Ishikawa (cell line): ENCODE data around the gene MGAT5B.

Experiments used
- CEBPB ChIP-seq: IDR thresholded peaks from 2 replicates; pipeline ENCODE4 v1.6.1; 2012
- CREB1 ChIP-seq: IDR thresholded peaks from 2 replicates; pipeline ENCODE4 v1.6.1; 2012; ENCODE audit warnings: low read depth
- EGR1 ChIP-seq: IDR thresholded peaks from 2 replicates; pipeline ENCODE4 v1.6.1; 2012
- EP300 ChIP-seq: IDR thresholded peaks from 2 replicates; pipeline ENCODE4 v1.6.1; 2012; ENCODE audit warnings: borderline replicate concordance
- FOXM1 ChIP-seq: IDR thresholded peaks from 2 replicates; pipeline ENCODE4 v1.6.1; 2012; ENCODE audit warnings: low read depth, borderline replicate concordance
- NFIC ChIP-seq: IDR thresholded peaks from 2 replicates; pipeline ENCODE4 v1.6.1; 2012
- RAD21 ChIP-seq: IDR thresholded peaks from 2 replicates; pipeline ENCODE4 v1.6.1; 2012; ENCODE audit warnings: low read depth
- REST ChIP-seq: IDR thresholded peaks from 2 replicates; pipeline ENCODE4 v1.6.1; 2012; ENCODE audit warnings: low read depth, mild to moderate bottlenecking
- TAF1 ChIP-seq: IDR thresholded peaks from 2 replicates; pipeline ENCODE4 v1.6.1; 2012; ENCODE audit warnings: low read depth, mild to moderate bottlenecking
- TCF12 ChIP-seq: IDR thresholded peaks from 2 replicates; pipeline ENCODE4 v1.6.1; 2012; ENCODE audit warnings: low read depth
- TEAD4 ChIP-seq: IDR thresholded peaks from 2 replicates; pipeline ENCODE4 v1.6.1; 2012
- YY1 ChIP-seq: IDR thresholded peaks from 2 replicates; pipeline ENCODE4 v1.6.1; 2012; ENCODE audit warnings: low read depth
- ZBTB7A ChIP-seq: IDR thresholded peaks from 2 replicates; pipeline ENCODE4 v1.6.1; 2012; ENCODE audit warnings: low read depth
- TF ChIP-seq, protein P1 (sequence below): IDR thresholded peaks from 2 replicates; pipeline ENCODE4 v1.6.1; 2012
- TF ChIP-seq, protein P2 (sequence below): IDR thresholded peaks from 2 replicates; pipeline ENCODE4 v1.6.1; 2012

The MGAT5B gene

DNA sequence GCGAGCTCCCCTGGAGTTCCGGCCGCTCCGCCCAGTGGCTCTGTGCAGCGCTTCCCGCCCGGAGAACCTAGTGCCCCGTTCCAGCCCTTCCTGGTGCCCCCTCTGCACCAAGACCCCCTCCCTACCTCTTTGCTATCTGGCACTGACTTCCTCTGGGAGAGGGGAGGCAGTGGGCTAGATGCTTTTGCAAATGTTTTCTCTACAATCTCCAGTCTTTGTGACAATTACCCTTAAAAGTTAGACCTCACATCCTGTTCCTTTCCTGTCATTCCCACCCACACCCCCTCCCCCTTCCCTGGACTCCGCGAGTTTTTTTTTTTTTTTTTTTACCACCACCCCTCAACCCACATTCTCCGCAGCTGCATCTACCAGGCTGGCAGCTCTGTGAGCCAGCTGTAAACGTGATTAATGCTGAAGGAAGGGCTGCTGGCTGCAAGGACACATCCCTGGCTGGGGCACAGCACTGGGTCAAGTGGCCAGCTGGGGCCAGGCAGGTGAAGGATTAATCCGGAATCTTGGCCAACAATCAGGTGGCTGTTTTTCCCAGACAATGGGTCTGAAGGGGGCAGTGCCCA, 101.5 kb downstream of the MGAT5B start:
- TF ChIP-seq TEAD4 (no peak), YY1 (no peak), CREB1 (no peak)

- TF ChIP-seq, protein P1, sequence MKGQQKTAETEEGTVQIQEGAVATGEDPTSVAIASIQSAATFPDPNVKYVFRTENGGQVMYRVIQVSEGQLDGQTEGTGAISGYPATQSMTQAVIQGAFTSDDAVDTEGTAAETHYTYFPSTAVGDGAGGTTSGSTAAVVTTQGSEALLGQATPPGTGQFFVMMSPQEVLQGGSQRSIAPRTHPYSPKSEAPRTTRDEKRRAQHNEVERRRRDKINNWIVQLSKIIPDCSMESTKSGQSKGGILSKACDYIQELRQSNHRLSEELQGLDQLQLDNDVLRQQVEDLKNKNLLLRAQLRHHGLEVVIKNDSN = no peak
- TF ChIP-seq ZBTB7A = no peak
- TF ChIP-seq, protein P2, sequence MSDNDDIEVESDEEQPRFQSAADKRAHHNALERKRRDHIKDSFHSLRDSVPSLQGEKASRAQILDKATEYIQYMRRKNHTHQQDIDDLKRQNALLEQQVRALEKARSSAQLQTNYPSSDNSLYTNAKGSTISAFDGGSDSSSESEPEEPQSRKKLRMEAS = no peak
- no peak for TF ChIP-seq CREB1
- TF ChIP-seq NFIC = no peak
- TF ChIP-seq RAD21 = no peak
- no peak for TF ChIP-seq TEAD4
- TF ChIP-seq FOXM1 = no peak
- no peak for TF ChIP-seq CEBPB
Observed at GRCh38 chr17:76972046-76972641, 103.9 kb downstream of the MGAT5B start.

DNA sequence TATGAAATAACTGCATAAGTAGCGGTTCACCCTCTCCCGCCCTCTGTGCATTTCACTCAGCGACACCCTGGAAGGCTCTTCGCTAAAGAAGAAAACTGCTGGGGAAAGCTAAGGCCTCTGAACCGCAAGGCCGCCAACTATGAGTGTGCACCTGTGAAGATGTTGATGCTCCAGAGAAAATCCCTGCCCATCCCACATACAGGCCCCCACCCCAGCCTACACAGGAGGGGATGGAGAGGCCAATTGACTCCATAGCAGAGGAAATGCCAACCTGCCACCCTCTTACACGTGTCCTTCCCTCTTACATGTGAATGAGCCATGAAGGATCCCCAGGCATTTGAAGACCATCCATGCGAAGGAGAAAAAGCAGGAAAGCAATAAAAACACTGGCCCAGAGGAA, 104.8 kb downstream of the MGAT5B start:
- no peak for TF ChIP-seq TEAD4

DNA sequence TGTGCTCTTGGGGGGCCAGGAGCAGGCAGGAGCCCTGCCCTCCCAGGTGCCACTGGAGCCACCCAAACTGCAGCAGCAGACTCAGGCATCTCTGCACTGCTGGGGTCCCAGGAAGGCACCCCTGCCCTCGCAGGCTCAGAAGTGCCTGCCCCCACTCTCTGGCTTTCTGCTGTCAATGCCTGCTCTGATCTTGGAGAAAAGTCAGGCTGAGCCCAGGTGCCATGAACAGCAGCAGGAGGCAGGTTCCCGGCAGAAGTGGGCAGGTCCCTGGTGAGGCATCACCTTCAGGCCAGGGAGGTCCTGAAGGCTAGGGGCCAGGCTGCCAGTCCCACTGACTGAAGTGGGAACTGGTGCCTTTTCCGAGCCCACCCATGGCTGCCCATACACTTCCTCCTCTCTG, 106.5 kb downstream of the MGAT5B start:
- TF ChIP-seq EP300 = no peak
- no peak for TF ChIP-seq EGR1
- TF ChIP-seq CEBPB = no peak
- TF ChIP-seq NFIC = no peak
- no peak for TF ChIP-seq TCF12
- TF ChIP-seq, protein P1 = no peak
- TF ChIP-seq ZBTB7A = no peak
- TF ChIP-seq, protein P2 = no peak
- TF ChIP-seq FOXM1 = no peak
- TF ChIP-seq RAD21 = no peak
- TF ChIP-seq REST = no peak
- TF ChIP-seq TEAD4 = no peak
- TF ChIP-seq CREB1 = no peak
- TF ChIP-seq TAF1 = no peak
- TF ChIP-seq YY1 = no peak

GRCh38 chr17:76981545-76982295, 113.5 kb downstream of the MGAT5B start:
- TF ChIP-seq TAF1 = no peak
- no peak for TF ChIP-seq NFIC
- TF ChIP-seq CREB1 = no peak
- TF ChIP-seq, protein P1 = no peak
- TF ChIP-seq, protein P2 = no peak
- TF ChIP-seq TCF12 = no peak
- TF ChIP-seq FOXM1 = no peak
- no peak for TF ChIP-seq ZBTB7A
- no peak for TF ChIP-seq EGR1
- TF ChIP-seq CEBPB = no peak
- TF ChIP-seq RAD21 = no peak
- no peak for TF ChIP-seq REST
- TF ChIP-seq YY1 = no peak
